DMS 273 treated with DMSO at 0.1 percent for 48 hours (cell line): Measurements from ENCODE around the gene ITPA.
"Not testable (repeated sequence)": the region's sequence is repeated elsewhere in the genome, so short reads cannot be mapped to it uniquely, and the experiment has no call there.

Experiments
- DNase-seq: peaks from one replicate; lab custom pipeline; 2025; lab: John Stamatoyannopoulos, UW

ITPA gene

GRCh38 chr20:3173610-3174441 lies 35.5 kb upstream of the ITPA start:
- peak; percentile 28 for DNase-seq

GRCh38 chr20:3174442-3175261 lies 34.6 kb upstream of the ITPA start:
- no peak for DNase-seq

GRCh38 chr20:3175270-3175669 lies 34.0 kb upstream of the ITPA start:
- DNase-seq, result no peak

GRCh38 chr20:3177746-3178485 lies 31.4 kb upstream of the ITPA start:
- DNase-seq, result no peak

- no peak for DNase-seq
These were observed 29.0 kb upstream of the ITPA start for GRCh38 chr20:3180319-3180718.

GRCh38 chr20:3181270-3181669 lies 28.0 kb upstream of the ITPA start:
- DNase-seq, result no peak

- not testable (repeated sequence) for DNase-seq
These were observed 26.9 kb upstream of the ITPA start for GRCh38 chr20:3182429-3182828.

- DNase-seq, result no peak
These were observed 25.2 kb upstream of the ITPA start for GRCh38 chr20:3183896-3184612.

- DNase-seq, result not testable (repeated sequence)
These were observed 21.4 kb upstream of the ITPA start for GRCh38 chr20:3187861-3188260.

- no peak for DNase-seq
These were observed 20.4 kb upstream of the ITPA start for GRCh38 chr20:3188823-3189413.

- no peak for DNase-seq
These were observed 19.7 kb upstream of the ITPA start for GRCh38 chr20:3189561-3190131.

GRCh38 chr20:3190681-3191111 lies 18.6 kb upstream of the ITPA start:
- no peak for DNase-seq

- no peak for DNase-seq
These were observed 16.9 kb upstream of the ITPA start for GRCh38 chr20:3192226-3193015.

- no peak for DNase-seq
These were observed 15.3 kb upstream of the ITPA start for GRCh38 chr20:3193806-3194616.

- no peak for DNase-seq
These were observed 14.5 kb upstream of the ITPA start for GRCh38 chr20:3194617-3195280.

- no peak for DNase-seq
These were observed 13.6 kb upstream of the ITPA start for GRCh38 chr20:3195590-3196237.

- DNase-seq, result no peak
These were observed 10.1 kb upstream of the ITPA start for GRCh38 chr20:3199206-3199605.
